Calu3 (cell line): Measurements from ENCODE around the gene PLEKHM2. TPM values are rescaled to one million over a fixed set of nuclear protein-coding genes. Genes with fewer than 3 reads are reported as not detected.

Source experiments
- BruUV-seq: library from RNA; stranded (reverse); fragments of 400-500 nt; replicated peaks from 2 replicates; lab custom pipeline; 2021; lab: Mats Ljungman, UMichigan
- CTCF ChIA-PET: fragments of 300-600 bp; sonication (Branson Sonifier 250); formaldehyde crosslinking; loops from one replicate; lab custom pipeline; 2022; ENCODE audit warnings: antibody characterized with exemption; lab: Charles Lee
- DNase-seq: peaks from one replicate; pipeline ENCODE4 v3.0.0; 2022
- H3K27ac Mint-ChIP-seq: one replicate; pipeline ENCODE4 v1.8.0; 2022; ENCODE audit warnings: mixed read lengths; ENCODE audit not compliant: unreplicated experiment
- H3K27me3 Mint-ChIP-seq: one replicate; pipeline ENCODE4 v1.8.0; 2022; ENCODE audit warnings: mixed read lengths; ENCODE audit not compliant: unreplicated experiment
- H3K36me3 Mint-ChIP-seq: one replicate; pipeline ENCODE4 v1.8.0; 2022; ENCODE audit warnings: mild to moderate bottlenecking, moderate library complexity, mixed read lengths; ENCODE audit not compliant: insufficient read depth, unreplicated experiment
- H3K4me1 Mint-ChIP-seq: one replicate; pipeline ENCODE4 v1.8.0; 2022; ENCODE audit warnings: mild to moderate bottlenecking, low read depth, mixed read lengths; ENCODE audit not compliant: unreplicated experiment
- H3K4me3 Mint-ChIP-seq: one replicate; pipeline ENCODE4 v1.8.0; 2022; ENCODE audit warnings: mild to moderate bottlenecking, low read depth, moderate library complexity, mixed read lengths; ENCODE audit not compliant: unreplicated experiment
- H3K9me3 Mint-ChIP-seq: one replicate; pipeline ENCODE4 v1.8.0; 2022; ENCODE audit warnings: low read depth, mixed read lengths; ENCODE audit not compliant: unreplicated experiment
- intact Hi-C: fragments of 100-400 bp; cut with micrococcal nuclease; formaldehyde crosslinking; loops from one replicate; pipeline ENCODE4 v1.10.0; 2022; ENCODE audit not compliant: unreplicated experiment
- total RNA-seq: library from RNA; stranded (reverse); gene quantifications from 2 replicates; pipeline ENCODE4 v1.2.3, GENCODE V29; 2022
- TF ChIP-seq, protein P1 (sequence below): fragments of 200-600 bp; IDR thresholded peaks from one replicate; pipeline ENCODE4 v1.8.0; 2022; ENCODE audit warnings: antibody characterized with exemption; ENCODE audit not compliant: unreplicated experiment

PLEKHM2 gene
- total RNA-seq, 1 experiment from 2014 or later, result 30.4 TPM

- BruUV-seq, result no TSS peak
- Mint-ChIP-seq H3K36me3 (peaks cover 6% of the 10 kb centered on the region), H3K9me3 (no peaks in the 10 kb centered on the region), H3K4me1 (peaks cover 9% of the 10 kb centered on the region), H3K27me3 (no peaks in the 10 kb centered on the region), H3K4me3 (no peak overlapping the region), H3K27ac (no peak overlapping the region)
- intact Hi-C loops, result loop anchor here (5.0 kb wide), 1 partner anchor 147 kb away; no protein-coding TSS in a partner anchor
- CTCF ChIA-PET, result interaction anchor here (0.7 kb wide), 1 partner anchor 632 kb away, joined by 3 read pairs; no protein-coding TSS in a partner anchor
- no peak for DNase-seq
- TF ChIP-seq, protein P1, sequence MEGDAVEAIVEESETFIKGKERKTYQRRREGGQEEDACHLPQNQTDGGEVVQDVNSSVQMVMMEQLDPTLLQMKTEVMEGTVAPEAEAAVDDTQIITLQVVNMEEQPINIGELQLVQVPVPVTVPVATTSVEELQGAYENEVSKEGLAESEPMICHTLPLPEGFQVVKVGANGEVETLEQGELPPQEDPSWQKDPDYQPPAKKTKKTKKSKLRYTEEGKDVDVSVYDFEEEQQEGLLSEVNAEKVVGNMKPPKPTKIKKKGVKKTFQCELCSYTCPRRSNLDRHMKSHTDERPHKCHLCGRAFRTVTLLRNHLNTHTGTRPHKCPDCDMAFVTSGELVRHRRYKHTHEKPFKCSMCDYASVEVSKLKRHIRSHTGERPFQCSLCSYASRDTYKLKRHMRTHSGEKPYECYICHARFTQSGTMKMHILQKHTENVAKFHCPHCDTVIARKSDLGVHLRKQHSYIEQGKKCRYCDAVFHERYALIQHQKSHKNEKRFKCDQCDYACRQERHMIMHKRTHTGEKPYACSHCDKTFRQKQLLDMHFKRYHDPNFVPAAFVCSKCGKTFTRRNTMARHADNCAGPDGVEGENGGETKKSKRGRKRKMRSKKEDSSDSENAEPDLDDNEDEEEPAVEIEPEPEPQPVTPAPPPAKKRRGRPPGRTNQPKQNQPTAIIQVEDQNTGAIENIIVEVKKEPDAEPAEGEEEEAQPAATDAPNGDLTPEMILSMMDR, result no peak
Measured at GRCh38 chr1:15744122-15744679, 60.1 kb downstream of the PLEKHM2 start.

- Mint-ChIP-seq H3K9me3 (no peaks in the 10 kb centered on the region), H3K27ac (no peak overlapping the region), H3K36me3 (no peaks in the 10 kb centered on the region), H3K4me3 (no peak overlapping the region), H3K27me3 (no peaks in the 10 kb centered on the region), H3K4me1 (no peaks in the 10 kb centered on the region)
- no TSS peak for BruUV-seq
- no peak for DNase-seq
- TF ChIP-seq, protein P1, result no peak
- intact Hi-C loops, result no loop called here
- CTCF ChIA-PET, result no interaction called here
Measured at GRCh38 chr1:15747378-15747777, 63.3 kb downstream of the PLEKHM2 start.

DNA sequence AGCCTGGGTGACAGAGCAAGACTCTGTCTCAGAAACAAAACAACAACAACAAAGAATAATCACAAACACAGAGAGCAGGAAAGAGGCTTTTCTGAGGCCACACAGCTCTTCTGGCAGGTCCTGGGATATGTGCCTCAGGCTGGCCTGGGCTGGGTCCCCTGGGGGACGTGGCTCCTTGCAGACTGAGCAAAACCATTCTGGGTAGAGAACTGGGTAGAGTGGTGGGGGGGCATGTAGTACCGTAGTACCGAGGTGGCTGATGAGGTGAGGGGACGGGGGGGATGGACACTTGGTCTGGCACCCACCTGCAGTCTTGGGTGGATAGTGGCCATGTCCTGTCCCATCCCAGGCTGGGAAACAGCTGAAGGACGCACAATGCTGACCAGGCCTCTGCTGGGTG lies 64.1 kb downstream of the PLEKHM2 start:
- intact Hi-C loops, result no loop called here
- Mint-ChIP-seq H3K36me3 (no peaks in the 10 kb centered on the region), H3K27me3 (no peaks in the 10 kb centered on the region), H3K27ac (no peak overlapping the region), H3K9me3 (no peaks in the 10 kb centered on the region), H3K4me3 (no peak overlapping the region), H3K4me1 (no peaks in the 10 kb centered on the region)
- TF ChIP-seq, protein P1, result no peak
- CTCF ChIA-PET, result no interaction called here
- no TSS peak for BruUV-seq
- no peak for DNase-seq

GRCh38 chr1:15748690-15749398 lies 64.7 kb downstream of the PLEKHM2 start:
- H3K4me3 Mint-ChIP-seq, result no peak overlapping the region
- no peaks in the 10 kb centered on the region for H3K27me3 Mint-ChIP-seq
- H3K4me1 Mint-ChIP-seq, result no peaks in the 10 kb centered on the region
- BruUV-seq, result no TSS peak
- intact Hi-C loops, result no loop called here
- no peak overlapping the region for H3K27ac Mint-ChIP-seq
- no peak for DNase-seq
- TF ChIP-seq, protein P1, result no peak
- H3K9me3 Mint-ChIP-seq, result no peaks in the 10 kb centered on the region
- CTCF ChIA-PET, result no interaction called here
- H3K36me3 Mint-ChIP-seq, result no peaks in the 10 kb centered on the region
